ENCODE results near the gene IBA57.
"Not testable (repeated sequence)": the region's sequence is repeated elsewhere in the genome, so short reads cannot be mapped to it uniquely, and the experiment has no call there.

IBA57 gene

GRCh38 chr1:228212966-228213844 lies 47.6 kb downstream of the IBA57 start:
- peak; percentile 86 for DNase-seq (ENCODE audit: low spot score)

- no peak for DNase-seq (ENCODE audit: low spot score)
These were observed 48.6 kb downstream of the IBA57 start for GRCh38 chr1:228213917-228214808.

GRCh38 chr1:228214921-228215662 lies 49.5 kb downstream of the IBA57 start:
- DNase-seq (ENCODE audit: low spot score) = no peak

- DNase-seq (ENCODE audit: low spot score) = no peak
These were observed 50.1 kb downstream of the IBA57 start for GRCh38 chr1:228215663-228216116.

- no peak for DNase-seq (ENCODE audit: low spot score)
These were observed 51.0 kb downstream of the IBA57 start for GRCh38 chr1:228216371-228217320.

GRCh38 chr1:228217551-228218344 lies 52.1 kb downstream of the IBA57 start:
- no peak for DNase-seq (ENCODE audit: low spot score)

- no peak for DNase-seq (ENCODE audit: low spot score)
These were observed 53.1 kb downstream of the IBA57 start for GRCh38 chr1:228218513-228219244.

GRCh38 chr1:228219245-228219961 lies 53.8 kb downstream of the IBA57 start:
- DNase-seq (ENCODE audit: low spot score) = no peak

GRCh38 chr1:228219962-228220780 lies 54.6 kb downstream of the IBA57 start:
- DNase-seq (ENCODE audit: low spot score) = no peak

- DNase-seq (ENCODE audit: low spot score) = not testable (repeated sequence)
These were observed 55.5 kb downstream of the IBA57 start for GRCh38 chr1:228221097-228221496.

GRCh38 chr1:228222548-228222947 lies 56.9 kb downstream of the IBA57 start:
- DNase-seq (ENCODE audit: low spot score) = no peak

GRCh38 chr1:228224198-228225164 lies 58.9 kb downstream of the IBA57 start:
- DNase-seq (ENCODE audit: low spot score) = no peak

- DNase-seq (ENCODE audit: low spot score) = no peak
These were observed 59.6 kb downstream of the IBA57 start for GRCh38 chr1:228225165-228225710.

- DNase-seq (ENCODE audit: low spot score) = no peak
These were observed 60.1 kb downstream of the IBA57 start for GRCh38 chr1:228225740-228226139.

GRCh38 chr1:228226141-228226874 lies 60.7 kb downstream of the IBA57 start:
- DNase-seq (ENCODE audit: low spot score) = no peak
